Measurements from ENCODE around the gene FAM135A.
A peak's percentile ranks its signal among the peaks of the same experiment; 100 is the strongest.
"Not testable (repeated sequence)": the region's sequence is repeated elsewhere in the genome, so short reads cannot be mapped to it uniquely, and the experiment has no call there.

The FAM135A gene

DNA sequence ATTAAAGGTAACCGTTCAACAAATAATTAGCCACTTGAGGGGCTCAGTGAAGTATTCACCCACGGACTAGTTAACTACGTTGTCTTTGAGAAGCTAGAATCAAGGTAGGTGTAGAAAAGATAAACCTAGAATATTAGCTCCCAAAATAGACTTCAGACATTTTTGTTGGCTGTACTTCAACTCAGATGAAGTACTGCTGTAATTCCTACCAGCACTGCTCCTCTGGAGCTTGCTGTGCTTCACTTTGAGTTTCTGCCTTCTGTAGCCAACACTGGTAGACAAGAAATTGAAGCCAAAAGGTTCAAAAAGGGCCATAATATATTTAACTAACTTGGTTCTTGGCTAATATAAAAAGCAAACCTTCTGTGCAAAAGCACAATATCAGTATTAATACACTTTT lies 134.6 kb downstream of the FAM135A start:
- DNase-seq (ENCODE audit: low read depth) = peak; percentile 9

DNA sequence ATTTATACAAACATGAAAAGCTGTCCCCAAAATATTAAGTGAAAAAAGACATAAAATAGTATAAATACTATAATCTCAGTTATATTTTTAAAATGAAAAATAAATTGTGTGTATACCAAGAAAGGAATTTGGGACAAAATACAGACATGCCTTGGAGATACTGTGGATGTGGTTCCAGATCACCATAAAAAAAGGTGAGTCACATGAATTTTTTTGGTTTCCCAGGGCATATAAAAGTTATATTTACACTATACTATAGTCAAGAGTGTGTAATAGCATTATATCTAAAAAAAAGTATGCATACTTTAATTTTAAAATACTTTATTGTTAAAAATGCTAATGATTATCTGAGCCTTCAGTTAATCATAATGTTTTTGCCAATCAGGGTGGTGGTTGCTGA lies 136.0 kb downstream of the FAM135A start:
- DNase-seq (ENCODE audit: low read depth) = peak; percentile 66

DNA sequence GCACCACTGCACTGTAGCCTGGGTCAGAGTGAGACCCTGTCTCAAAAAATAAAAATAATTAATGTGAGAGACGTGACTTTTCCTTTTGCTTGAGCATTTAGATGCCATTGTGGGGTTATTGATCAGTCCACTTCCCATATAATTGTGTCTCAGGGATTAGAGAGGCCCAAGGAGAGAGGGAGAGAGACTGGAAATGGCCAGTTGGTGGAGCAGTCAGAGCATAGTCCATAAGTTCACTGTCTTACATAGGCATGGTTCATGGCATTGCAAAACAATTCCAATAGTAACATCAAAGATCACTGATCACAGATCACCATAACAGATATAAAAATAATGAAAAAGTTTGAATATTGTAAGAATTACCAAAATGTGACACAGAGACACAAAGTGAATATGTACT lies 138.3 kb downstream of the FAM135A start:
- no peak for DNase-seq (ENCODE audit: low read depth)

DNA sequence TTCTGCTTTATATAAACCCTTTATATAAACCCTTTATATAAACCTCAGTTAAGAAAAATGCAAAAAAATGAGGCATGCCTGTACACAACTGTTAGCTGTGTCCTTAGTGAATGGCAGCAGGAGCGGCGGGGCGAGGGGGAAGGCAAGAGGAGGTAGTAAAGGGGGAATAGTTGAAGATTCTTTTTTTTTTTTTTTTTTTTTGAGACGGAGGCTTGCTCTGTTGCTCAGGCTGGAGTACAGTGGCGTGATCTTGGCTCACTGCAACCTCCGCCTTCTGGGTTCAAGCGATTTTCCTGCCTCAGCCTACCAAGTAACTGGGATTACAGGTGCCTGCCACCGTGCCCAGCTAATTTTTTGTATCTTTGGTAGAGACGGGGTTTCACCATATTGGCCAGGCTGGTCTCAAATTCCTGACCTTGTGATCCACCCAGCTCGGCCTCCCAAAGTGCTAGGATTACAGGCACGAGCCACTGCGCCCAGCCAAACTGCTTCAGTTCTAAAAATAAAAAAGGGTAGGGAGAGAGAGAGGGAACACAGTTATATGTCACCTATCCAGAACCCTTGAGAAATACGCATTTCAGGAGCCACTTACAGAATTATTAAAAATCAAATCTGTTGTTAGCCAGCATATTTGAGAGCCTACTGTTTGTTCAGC lies 139.1 kb downstream of the FAM135A start:
- not testable (repeated sequence) for DNase-seq (ENCODE audit: low read depth)

DNA sequence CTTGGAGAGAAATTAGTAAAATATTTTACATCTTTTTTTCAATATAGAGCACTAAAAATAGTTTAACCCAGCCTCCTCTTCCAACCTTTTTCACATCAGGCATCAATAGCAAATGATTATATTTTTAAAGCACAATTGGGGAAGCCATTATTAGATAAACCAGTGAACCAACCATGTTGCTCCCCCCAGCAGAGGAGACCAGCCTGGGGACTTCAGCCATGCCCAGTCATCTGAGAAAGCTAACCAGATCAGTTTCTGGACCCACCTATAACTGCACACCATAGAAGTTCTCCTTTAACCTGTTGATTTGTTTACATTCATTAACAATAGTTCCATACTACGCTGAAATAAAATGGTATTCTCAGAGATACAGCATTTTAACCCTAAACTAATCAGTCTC lies 139.7 kb downstream of the FAM135A start:
- no peak for DNase-seq (ENCODE audit: low read depth)

DNA sequence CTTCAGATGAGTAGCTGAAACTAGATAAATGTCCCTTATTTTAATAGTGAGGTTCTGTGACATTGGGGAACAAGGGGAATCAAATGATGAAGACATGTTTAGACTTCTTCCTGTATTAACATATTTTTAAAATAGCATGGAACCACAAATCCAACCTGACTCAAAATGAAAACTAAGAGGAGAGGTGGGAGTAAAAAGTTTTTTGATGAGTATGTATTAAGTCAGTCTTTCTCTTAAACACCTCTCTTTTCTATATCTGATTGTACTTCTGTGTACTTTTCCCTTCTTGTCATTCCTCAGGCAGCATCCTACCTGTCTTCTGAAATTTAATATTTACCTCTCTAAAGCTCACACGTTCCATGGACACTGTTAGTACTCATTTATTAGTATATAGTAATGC lies 144.7 kb downstream of the FAM135A start:
- DNase-seq (ENCODE audit: low read depth) = no peak

DNA sequence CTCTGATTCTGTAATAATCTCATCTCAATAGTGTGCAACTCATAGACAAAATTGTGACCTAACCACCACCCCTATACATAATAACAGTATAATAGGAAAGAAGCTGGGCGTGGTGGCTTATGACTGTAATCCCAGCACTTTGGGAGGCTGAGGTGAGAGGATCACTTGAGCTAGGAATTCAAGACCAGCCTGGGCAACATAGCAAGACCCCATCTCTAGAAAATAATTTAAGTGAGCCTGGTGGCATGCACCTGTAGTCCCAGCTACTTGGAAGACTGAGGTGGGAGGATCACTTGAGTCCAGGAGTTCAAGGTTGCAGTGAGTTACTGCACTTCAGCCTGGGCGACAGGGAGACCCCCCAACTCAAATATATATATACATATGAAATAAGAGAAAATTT lies 149.1 kb downstream of the FAM135A start:
- not testable (repeated sequence) for DNase-seq (ENCODE audit: low read depth)

DNA sequence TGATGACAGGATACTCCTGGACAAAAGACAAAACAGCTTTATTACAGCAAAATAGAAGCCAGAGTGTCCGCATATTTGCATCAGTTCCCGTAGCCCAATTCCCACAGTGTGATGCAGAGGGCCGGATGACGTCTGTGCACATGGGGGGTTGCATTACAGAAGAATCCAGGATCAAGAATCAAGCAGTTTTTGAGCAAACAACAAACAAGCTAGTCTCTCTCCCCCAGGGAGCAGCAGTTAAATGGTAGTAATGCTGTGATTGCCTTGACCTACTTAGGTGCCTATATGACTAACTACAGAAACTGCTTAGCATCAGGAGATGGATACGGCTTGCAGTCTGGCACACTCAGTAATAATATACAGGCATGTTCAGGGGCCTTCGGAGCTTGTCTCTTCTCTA lies 150.2 kb downstream of the FAM135A start:
- peak; percentile 35 for DNase-seq (ENCODE audit: low read depth)

DNA sequence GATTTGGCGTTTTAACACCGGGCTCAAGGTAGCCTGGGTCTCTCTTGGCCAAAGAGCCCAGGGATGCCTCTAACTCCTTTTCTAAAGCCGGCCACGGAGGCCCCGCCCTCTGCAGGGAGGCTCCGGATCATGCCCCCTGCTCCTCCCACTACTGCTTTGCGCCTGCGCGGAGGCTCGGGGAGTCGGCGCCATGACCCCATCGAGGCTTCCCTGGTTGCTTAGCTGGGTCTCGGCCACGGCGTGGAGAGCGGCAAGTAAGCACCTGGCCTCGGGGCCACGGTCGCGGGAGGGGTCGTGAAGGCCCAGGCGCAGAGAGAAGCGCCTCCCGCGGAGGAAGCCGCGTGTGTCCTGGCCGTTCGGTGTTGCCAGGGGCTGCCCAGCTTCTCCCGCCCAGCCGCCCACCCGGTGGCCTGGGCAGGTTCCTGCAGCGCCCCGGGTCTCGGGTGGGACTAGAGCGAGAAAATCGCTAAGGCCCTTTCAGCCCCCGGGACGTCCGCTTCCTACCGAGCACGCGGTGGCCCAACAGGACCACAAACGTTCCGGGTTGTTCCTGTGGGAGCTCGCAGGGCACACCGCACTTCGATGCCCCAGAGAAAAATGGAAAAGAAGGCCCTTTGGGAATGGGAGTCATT lies 153.6 kb downstream of the FAM135A start, which contains the start of gene SDHAF4:
Gene SDHAF4, plus strand, starts transcription at position 180 of the 632 bp plus-strand sequence. Its CDS starts 11 bp downstream, at position 191.
- peak; percentile 91 for DNase-seq (ENCODE audit: low read depth)

DNA sequence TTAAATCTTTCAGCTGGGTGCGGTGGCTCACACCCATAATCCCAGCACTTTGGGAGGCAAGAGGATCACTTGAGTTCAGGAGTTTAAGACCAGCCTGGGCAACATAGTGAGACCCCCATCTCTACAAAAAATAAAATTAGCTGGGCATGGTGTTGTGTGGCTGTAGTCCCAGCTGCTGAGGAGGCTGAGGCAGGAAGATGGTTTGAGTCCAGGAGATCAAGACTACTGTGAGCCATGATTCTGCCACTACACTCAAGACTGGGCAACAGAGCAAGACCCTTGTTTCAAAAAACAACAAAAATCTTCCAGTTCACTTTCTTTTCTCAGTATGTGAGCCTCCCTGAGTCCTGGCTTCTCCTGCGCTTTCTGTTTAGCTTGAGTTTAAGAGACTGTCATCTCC lies 161.3 kb downstream of the FAM135A start:
- no peak for DNase-seq (ENCODE audit: low read depth)

DNA sequence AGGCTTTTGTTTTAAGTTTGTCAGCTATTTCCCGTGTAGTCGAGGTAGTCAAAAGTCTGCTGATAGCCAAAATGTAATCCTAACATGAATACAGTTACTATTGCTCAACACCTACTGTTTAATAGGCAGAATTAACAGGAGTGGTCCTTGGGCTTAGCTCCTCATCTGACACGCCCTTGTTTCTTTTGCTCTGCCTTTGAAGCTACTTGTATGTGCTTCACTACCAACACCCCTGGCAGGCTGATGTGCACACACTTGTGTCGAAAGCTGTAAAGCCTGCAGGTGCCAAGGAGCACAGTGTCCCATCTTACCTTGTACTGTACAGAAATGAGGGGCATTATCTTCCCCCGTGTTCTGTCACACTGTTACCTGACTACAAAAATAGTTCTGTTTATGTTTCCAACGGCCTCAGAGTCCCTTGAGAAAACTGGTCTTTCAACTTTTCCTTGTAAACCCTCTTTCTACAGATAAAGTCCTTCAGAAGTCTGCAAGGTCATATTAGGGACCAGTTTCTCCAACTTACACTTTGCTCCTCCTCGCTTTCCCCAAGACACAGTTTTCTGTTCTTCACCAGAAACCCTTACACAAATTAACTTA lies 162.7 kb downstream of the FAM135A start:
- DNase-seq (ENCODE audit: low read depth) = no peak

DNA sequence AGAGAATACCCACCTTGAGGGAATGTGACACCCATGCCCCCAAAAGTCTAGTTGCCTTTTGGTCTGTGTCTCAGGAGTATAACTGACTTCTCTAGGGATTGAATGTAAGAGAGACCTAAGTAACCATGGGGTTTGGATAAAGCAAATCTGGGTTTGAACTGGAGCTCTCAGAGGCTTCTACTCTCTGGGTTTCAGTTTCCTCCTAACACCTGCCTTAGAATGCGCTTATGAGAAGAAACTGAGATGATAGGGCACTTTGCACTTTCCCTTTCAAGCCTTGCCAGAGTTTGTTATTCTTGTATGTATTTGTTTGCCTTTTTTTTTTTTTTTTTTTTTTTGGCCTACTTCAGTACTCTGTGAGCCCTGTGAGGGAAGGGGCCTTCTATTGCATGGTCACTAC lies 172.8 kb downstream of the FAM135A start:
- no peak for DNase-seq (ENCODE audit: low read depth)

DNA sequence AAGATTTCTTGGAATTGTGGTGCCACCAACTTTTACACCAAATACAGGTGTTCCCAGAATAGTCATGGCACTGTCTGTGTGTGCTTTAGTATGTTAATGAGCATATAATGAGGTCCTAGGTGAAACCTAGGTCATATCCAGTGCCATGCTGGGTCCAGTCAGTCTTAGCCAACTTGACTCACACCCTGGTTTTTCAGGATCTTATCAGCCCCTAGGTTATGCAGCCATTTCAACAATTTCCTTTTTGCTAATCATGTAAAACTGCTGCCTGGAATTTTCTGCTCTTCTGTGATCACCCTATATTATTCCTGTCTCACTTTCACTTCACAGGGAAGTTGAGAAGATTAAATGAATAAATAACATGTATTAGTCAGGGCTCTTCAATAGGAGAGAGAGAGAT lies 177.1 kb downstream of the FAM135A start:
- no peak for DNase-seq (ENCODE audit: low read depth)

DNA sequence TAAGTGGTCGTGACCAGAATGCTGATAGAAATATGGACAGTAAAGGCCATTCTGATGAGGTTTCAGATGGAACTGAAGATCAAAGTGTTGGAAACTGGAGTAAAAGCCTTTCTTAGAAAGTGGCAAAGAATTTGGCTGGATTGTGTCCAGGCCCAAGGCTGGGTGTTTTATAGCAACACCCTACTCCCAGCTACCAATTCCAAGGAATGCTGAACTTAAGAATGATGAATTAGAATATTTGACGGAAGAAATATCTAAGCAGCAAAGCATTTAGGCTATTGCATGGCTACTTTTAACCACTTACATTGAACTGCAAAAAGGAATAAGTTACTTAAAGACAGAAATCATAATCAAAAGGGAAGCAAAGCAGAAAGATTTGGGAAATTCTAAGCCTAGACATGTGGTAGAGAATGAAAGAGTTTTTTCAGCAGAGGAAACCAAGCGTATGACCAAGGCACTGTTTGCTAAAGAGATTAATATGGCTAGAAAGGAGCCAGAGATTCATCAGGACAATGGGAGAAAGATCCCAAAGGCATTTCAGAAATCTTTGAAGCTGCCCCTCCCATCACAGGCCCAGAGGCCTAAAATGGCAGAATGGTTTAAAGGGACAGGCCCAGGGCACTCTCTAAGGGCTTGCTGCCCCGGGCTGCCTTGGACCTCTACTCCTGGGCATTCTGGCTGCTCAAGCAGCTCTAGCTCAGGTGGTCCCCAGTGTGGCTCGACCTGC lies 179.2 kb downstream of the FAM135A start:
- peak; percentile 2 for DNase-seq (ENCODE audit: low read depth)

DNA sequence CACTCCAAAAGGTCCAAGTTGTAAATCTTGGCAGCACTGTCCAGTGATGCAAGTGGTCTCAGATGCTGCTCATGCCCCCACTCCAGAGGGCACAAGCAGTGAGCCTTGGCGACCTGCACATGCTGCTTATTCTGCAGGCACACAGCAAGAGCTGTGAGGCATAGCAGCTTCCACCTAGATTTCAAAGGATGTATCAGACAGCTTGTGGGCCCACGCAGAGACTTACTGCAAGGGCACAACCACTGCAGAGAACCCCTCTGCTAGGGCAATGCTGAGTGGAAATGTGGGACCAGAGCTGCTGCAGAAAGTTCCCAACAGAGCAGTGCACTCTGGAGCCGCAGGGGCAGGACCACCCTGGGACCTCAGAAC lies 179.8 kb downstream of the FAM135A start:
- no peak for DNase-seq (ENCODE audit: low read depth)

DNA sequence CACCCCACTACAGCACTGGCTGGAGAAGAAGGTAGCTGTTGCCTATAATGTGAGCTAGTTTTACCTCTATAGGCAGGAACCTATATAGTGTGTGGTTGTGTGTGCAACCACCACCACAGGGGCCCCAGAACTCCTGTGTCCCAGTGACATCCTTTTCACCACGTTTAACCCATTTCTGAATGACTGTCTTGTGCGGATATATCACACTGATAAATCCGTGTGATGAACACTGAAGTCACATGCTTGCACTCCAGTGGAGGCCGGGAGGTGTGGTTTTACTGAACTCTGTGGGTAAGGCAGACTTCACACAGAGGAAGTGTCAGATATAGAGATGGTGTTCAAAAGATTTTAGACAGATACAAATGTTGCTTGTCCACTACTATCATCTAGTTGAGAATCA lies 185.9 kb downstream of the FAM135A start:
- DNase-seq (ENCODE audit: low read depth) = no peak

DNA sequence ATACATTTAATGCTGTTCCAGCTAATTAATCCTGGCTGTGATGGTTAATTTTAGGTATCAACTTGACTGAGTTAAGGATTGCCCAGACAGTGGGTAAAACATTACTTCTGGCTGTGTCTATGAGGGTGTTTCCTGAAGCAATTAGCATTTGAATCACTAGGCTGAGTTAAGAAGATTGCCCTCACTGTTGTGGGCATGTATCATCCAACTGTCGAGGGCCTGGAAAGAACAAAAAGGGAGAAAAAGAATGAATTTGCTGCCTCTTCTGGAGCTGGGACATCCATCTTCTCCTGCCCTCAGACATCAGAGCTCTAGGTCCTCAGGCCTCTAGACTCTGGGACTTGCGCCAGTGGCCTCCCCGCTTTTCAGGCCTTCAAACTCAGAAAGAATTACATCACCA lies 187.7 kb downstream of the FAM135A start:
- no peak for DNase-seq (ENCODE audit: low read depth)

DNA sequence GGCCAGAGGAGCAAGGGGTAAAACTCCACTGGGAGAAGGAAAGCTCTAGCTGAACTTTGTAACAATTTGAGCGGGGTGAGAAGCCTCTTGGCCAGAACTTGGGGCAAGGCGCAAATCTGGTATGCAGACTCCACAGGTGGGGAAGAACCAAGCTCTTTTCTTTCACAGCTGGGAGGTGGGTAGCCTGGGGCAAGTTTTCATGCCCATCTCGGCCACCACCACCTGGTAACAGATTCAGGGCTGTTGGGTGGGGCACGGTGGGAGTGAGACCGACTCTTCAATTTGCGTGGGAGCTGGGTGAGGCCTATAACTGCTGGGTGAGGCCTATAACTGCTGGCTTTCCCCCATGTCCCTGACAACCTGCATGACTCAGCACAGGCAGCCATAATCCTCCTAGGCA lies 190.9 kb downstream of the FAM135A start:
- no peak for DNase-seq (ENCODE audit: low read depth)

DNA sequence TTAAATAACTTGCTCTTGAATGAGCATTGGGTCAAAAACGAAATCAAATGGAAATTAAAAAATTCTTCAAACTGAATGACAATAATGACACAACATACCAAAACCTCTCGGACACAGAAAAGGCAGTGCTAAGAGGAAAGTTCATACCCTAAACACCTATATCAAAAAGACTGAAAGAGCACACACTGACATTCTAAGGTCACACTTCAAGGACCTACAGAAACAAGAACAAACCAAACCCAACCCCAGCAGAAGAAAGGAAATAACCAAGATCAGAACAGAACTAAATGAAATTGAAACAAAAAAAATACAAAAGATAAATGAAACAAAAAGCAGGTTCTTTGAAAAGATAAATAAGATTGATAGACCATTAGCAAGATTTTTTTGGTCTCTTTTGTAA lies 194.1 kb downstream of the FAM135A start:
- not testable (repeated sequence) for DNase-seq (ENCODE audit: low read depth)

DNA sequence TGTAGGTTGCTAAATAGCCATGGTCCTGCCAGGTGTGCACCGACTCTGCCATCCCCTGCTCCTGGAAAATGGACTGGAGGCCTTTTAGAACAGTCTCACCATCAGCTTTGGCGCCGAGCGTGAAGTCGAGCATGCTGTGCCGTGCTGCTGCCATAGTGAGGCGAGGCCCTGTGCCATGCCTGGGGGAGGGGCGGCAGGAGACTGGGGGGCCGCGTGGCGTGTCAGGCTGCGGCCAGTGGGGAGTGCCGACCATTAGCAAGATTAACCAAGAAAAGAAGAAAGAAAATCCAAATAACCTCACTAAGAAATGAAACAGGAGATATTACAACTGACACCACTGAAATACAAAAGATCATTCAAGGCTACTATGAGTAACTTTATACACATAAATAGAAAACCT lies 195.9 kb downstream of the FAM135A start:
- DNase-seq (ENCODE audit: low read depth) = not testable (repeated sequence)

Data from EH (cell line).